ENCODE data around the gene OR51A7. TPM values are rescaled to one million over a fixed set of nuclear protein-coding genes. Genes with fewer than 3 reads are reported as not detected.

The OR51A7 gene
- polyA plus RNA-seq, 1 donor (not counting 4 experiments of a cell fraction or from before 2014, with no cell fraction given), result not detected

DNA sequence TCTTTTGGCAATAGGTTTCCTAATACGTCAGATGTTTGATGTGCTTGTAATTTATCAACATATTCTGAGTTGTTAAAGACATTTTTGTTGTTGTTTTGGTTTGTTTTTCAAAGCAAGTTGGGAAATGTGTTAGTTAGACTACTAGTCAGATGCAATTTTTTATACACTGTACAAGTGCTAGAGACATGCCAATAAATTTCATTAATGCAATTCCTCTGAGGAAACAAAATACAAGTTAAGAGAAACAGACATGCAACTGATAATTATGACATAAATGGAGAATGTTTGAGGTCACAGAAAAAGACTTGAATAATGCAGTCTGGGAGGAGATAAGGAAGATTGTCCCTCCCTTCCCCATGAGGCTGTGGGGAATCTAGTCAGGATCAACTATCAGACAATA lies 16.0 kb upstream of the OR51A7 start:
- H3K4me3 ChIP-seq (ENCODE audit: control insufficient read depth in 2 of 3, extremely low read depth in 1 of 3, insufficient read depth in 2 of 3, low read depth in 1 of 3, low read length in 3 of 3), result no peak overlapping the region
- peaks cover 8% of the 10 kb centered on the region for H3K4me1 ChIP-seq (ENCODE audit: control insufficient read depth, extremely low read depth, insufficient read depth, low read length)
- H3K4me2 ChIP-seq (ENCODE audit: control insufficient read depth, extremely low read depth, insufficient read depth, low read depth, low read length), result no peak overlapping the region
- no peaks in the 10 kb centered on the region for H4K20me1 ChIP-seq (ENCODE audit: control insufficient read depth, extremely low read depth, insufficient read depth, low read length)
- no peaks in the 10 kb centered on the region for H3K79me2 ChIP-seq (ENCODE audit: control insufficient read depth, insufficient read depth, low read length)
- no peak overlapping the region for H3K27ac ChIP-seq (ENCODE audit: control insufficient read depth, insufficient read depth, low read length)
- no peaks in the 10 kb centered on the region for H3K9me1 ChIP-seq (ENCODE audit: control insufficient read depth, extremely low read depth, insufficient read depth, low read length)
- no peak for DNase-seq (ENCODE audit: low read depth, low spot score)
- no peaks in the 10 kb centered on the region for H3K27me3 ChIP-seq (ENCODE audit: control insufficient read depth, extremely low read depth, insufficient read depth, low read length)
- H3K9me3 ChIP-seq (ENCODE audit: control insufficient read depth, low read depth, low read length), result no peaks in the 10 kb centered on the region
- no peaks in the 10 kb centered on the region for H3K36me3 ChIP-seq (ENCODE audit: control insufficient read depth in 2 of 2, extremely low read depth in 1 of 2, insufficient read depth in 2 of 2, low read length in 2 of 2)
- dilution Hi-C loops (cut with MboI; ENCODE audit: extremely low pct_ligation_motif_present, low sequenced_read_pairs), result no loop called here
- H2AFZ ChIP-seq (ENCODE audit: control insufficient read depth, low read length), result no peak overlapping the region
- H3K9ac ChIP-seq (ENCODE audit: control insufficient read depth, extremely low read depth, insufficient read depth, low read length), result no peak overlapping the region
- FAIRE-seq, result no peak
- TF ChIP-seq CTCF (optimal IDR thresholded peaks at IDR 0.05 in 1 of 3, IDR thresholded peaks at IDR 0.05 in 1 of 3, conservative IDR thresholded peaks at IDR 0.05 in 1 of 3; ENCODE audit: extremely low read depth in 1 of 3, insufficient read depth in 2 of 3, low read length in 3 of 3), result no peak
- no peak for TF ChIP-seq EZH2 (IDR thresholded peaks at IDR 0.05; ENCODE audit: low read length)

GRCh38 chr11:4890279-4890678 lies 13.3 kb upstream of the OR51A7 start:
- H3K9me3 ChIP-seq (ENCODE audit: control insufficient read depth, low read depth, low read length), result no peaks in the 10 kb centered on the region
- H3K27ac ChIP-seq (ENCODE audit: control insufficient read depth, insufficient read depth, low read length), result no peak overlapping the region
- H3K9ac ChIP-seq (ENCODE audit: control insufficient read depth, extremely low read depth, insufficient read depth, low read length), result no peak overlapping the region
- H3K27me3 ChIP-seq (ENCODE audit: control insufficient read depth, extremely low read depth, insufficient read depth, low read length), result no peaks in the 10 kb centered on the region
- peaks cover 8% of the 10 kb centered on the region for H3K4me1 ChIP-seq (ENCODE audit: control insufficient read depth, extremely low read depth, insufficient read depth, low read length)
- no peak overlapping the region for H3K4me2 ChIP-seq (ENCODE audit: control insufficient read depth, extremely low read depth, insufficient read depth, low read depth, low read length)
- H3K79me2 ChIP-seq (ENCODE audit: control insufficient read depth, insufficient read depth, low read length), result no peaks in the 10 kb centered on the region
- H3K9me1 ChIP-seq (ENCODE audit: control insufficient read depth, extremely low read depth, insufficient read depth, low read length), result no peaks in the 10 kb centered on the region
- H3K36me3 ChIP-seq (ENCODE audit: control insufficient read depth in 2 of 2, extremely low read depth in 1 of 2, insufficient read depth in 2 of 2, low read length in 2 of 2), result no peaks in the 10 kb centered on the region
- H4K20me1 ChIP-seq (ENCODE audit: control insufficient read depth, extremely low read depth, insufficient read depth, low read length), result no peaks in the 10 kb centered on the region
- dilution Hi-C loops (cut with MboI; ENCODE audit: extremely low pct_ligation_motif_present, low sequenced_read_pairs), result no loop called here
- TF ChIP-seq CTCF (optimal IDR thresholded peaks at IDR 0.05 in 1 of 3, IDR thresholded peaks at IDR 0.05 in 1 of 3, conservative IDR thresholded peaks at IDR 0.05 in 1 of 3; ENCODE audit: extremely low read depth in 1 of 3, insufficient read depth in 2 of 3, low read length in 3 of 3) (no peak), EZH2 (IDR thresholded peaks at IDR 0.05; ENCODE audit: low read length) (no peak)
- H2AFZ ChIP-seq (ENCODE audit: control insufficient read depth, low read length), result no peak overlapping the region
- DNase-seq (ENCODE audit: low read depth, low spot score) (no peak), FAIRE-seq (no peak)
- H3K4me3 ChIP-seq (ENCODE audit: control insufficient read depth in 2 of 3, extremely low read depth in 1 of 3, insufficient read depth in 2 of 3, low read depth in 1 of 3, low read length in 3 of 3), result no peak overlapping the region
